Fibroblast of gingiva (primary cell): ENCODE data around the gene DGCR8.
A peak's percentile ranks its signal among the peaks of the same experiment; 100 is the strongest.

ENCODE experiments used
- DNase-seq: peaks from one replicate; pipeline ENCODE4 v3.0.0-alpha.2; 2011; ENCODE audit warnings: low read depth

DGCR8 gene

GRCh38 chr22:20079745-20080444, at the start of gene DGCR8:
TSS of gene DGCR8 (plus strand) at chr22:20080241. CDS start at chr22:20085964, 5,723 bp downstream.
- DNase-seq = peak; percentile 96

- DNase-seq = no peak
Observed at GRCh38 chr22:20031732-20032406, 48.2 kb upstream of the DGCR8 start.

GRCh38 chr22:20032407-20032991, 47.5 kb upstream of the DGCR8 start:
- no peak for DNase-seq

- DNase-seq = peak; percentile 71
Observed at GRCh38 chr22:20033045-20033706, 46.9 kb upstream of the DGCR8 start.

GRCh38 chr22:20034143-20034542, 45.9 kb upstream of the DGCR8 start:
- no peak for DNase-seq

- DNase-seq = no peak
Observed at GRCh38 chr22:20035375-20036083, 44.5 kb upstream of the DGCR8 start.

- no peak for DNase-seq
Observed at GRCh38 chr22:20036084-20036482, 44.0 kb upstream of the DGCR8 start.

- DNase-seq = no peak
Observed at GRCh38 chr22:20036535-20037392, 43.3 kb upstream of the DGCR8 start.

GRCh38 chr22:20037419-20037818, 42.6 kb upstream of the DGCR8 start:
- no peak for DNase-seq

- no peak for DNase-seq
Observed at GRCh38 chr22:20038574-20038973, 41.5 kb upstream of the DGCR8 start.

GRCh38 chr22:20039683-20040325, 40.2 kb upstream of the DGCR8 start:
- DNase-seq = no peak

- no peak for DNase-seq
Observed at GRCh38 chr22:20040327-20041200, 39.5 kb upstream of the DGCR8 start.

GRCh38 chr22:20043057-20043996, 36.7 kb upstream of the DGCR8 start:
- no peak for DNase-seq

- no peak for DNase-seq
Observed at GRCh38 chr22:20043997-20044342, 36.1 kb upstream of the DGCR8 start.

GRCh38 chr22:20044495-20045151, 35.4 kb upstream of the DGCR8 start:
- DNase-seq = no peak

GRCh38 chr22:20046730-20047129, 33.3 kb upstream of the DGCR8 start:
- DNase-seq = no peak

- DNase-seq = no peak
Observed at GRCh38 chr22:20051927-20052308, 28.1 kb upstream of the DGCR8 start.
